ENCODE measurements around the gene KRT6A.

DNA sequence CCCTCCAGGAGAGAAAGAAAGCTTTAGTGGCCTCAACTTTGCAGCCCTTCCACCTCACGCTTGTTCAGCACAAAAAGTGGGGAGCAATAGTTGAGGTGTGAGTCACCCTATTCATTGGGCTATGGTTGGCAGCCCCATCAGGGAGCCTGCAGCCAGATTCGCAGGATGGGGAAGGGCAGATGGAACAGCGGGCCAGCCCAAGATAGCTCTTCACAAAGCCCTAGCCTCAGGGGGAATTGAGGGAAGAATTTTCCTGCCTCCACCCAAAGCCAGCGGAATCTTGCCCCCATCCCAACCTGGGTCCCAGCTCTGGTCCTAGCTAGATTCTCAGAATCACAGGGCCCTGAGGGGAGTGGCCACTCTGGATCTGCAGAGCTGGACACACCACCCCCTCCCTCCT, 30.8 kb upstream of the KRT6A start:
- TF ChIP-seq EP300 (IDR thresholded peaks at IDR 0.05; ENCODE audit: borderline replicate concordance in 1 of 2, control insufficient read depth in 1 of 2, low read depth in 2 of 2, low read length in 2 of 2) = no peak
- no peak for TF ChIP-seq TCF7 (IDR thresholded peaks at IDR 0.05; ENCODE audit: borderline replicate concordance)
- no peak for TF ChIP-seq E4F1 (IDR thresholded peaks at IDR 0.05; ENCODE audit: borderline replicate concordance, partially characterized antibody)
- TF ChIP-seq ZNF592 (IDR thresholded peaks at IDR 0.05) = no peak
- TF ChIP-seq CTCF (IDR thresholded peaks at IDR 0.05 in 2 of 3, conservative IDR thresholded peaks at IDR 0.05 in 1 of 3; ENCODE audit: control insufficient read depth in 2 of 3, extremely low read depth in 1 of 3, insufficient read depth in 1 of 3, low read depth in 3 of 3, low read length in 3 of 3) = no peak
- TF ChIP-seq POLR2A (IDR thresholded peaks at IDR 0.05; ENCODE audit: low read depth, low read length) = no peak
- no peak for TF ChIP-seq SMC3 (IDR thresholded peaks at IDR 0.05; ENCODE audit: borderline replicate concordance, low read length)
- TF ChIP-seq EZH2 (IDR thresholded peaks at IDR 0.05; ENCODE audit: borderline replicate concordance, control insufficient read depth, low read depth, low read length) = no peak
- no peak for TF ChIP-seq GABPA (IDR thresholded peaks at IDR 0.05; ENCODE audit: low read depth)
- no peak for TF ChIP-seq ZNF274 (IDR thresholded peaks at IDR 0.05; ENCODE audit: insufficient read depth, insufficient read length)
- TF ChIP-seq, protein P1, sequence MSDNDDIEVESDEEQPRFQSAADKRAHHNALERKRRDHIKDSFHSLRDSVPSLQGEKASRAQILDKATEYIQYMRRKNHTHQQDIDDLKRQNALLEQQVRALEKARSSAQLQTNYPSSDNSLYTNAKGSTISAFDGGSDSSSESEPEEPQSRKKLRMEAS (IDR thresholded peaks at IDR 0.05; ENCODE audit: low read depth, low read length) = no peak

All from GM12878 (cell line).